Measurements from ENCODE around the gene DAAM2.

DAAM2 gene

DNA sequence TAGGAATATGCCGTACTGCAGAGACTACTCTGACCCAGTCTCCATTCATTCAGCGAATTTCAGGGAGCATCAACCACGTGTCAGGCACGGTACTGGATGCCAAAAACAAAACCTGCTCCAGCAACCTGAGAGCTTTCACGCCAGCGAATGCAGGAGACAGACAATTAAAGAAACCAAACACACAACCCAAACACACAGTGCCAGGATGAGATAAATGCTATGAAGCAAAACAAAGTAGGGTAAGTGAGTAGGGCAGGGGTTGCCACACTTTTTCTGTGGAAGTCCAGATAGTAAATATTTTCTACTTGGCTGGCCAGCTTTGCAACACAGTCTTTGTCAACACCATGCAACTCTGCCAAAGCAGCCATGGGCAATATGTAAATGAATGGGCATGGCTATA is 132.1 kb downstream of the DAAM2 start:
- TF ChIP-seq, protein P1, sequence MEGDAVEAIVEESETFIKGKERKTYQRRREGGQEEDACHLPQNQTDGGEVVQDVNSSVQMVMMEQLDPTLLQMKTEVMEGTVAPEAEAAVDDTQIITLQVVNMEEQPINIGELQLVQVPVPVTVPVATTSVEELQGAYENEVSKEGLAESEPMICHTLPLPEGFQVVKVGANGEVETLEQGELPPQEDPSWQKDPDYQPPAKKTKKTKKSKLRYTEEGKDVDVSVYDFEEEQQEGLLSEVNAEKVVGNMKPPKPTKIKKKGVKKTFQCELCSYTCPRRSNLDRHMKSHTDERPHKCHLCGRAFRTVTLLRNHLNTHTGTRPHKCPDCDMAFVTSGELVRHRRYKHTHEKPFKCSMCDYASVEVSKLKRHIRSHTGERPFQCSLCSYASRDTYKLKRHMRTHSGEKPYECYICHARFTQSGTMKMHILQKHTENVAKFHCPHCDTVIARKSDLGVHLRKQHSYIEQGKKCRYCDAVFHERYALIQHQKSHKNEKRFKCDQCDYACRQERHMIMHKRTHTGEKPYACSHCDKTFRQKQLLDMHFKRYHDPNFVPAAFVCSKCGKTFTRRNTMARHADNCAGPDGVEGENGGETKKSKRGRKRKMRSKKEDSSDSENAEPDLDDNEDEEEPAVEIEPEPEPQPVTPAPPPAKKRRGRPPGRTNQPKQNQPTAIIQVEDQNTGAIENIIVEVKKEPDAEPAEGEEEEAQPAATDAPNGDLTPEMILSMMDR (conservative IDR thresholded peaks at IDR 0.05; ENCODE audit: low read length): no peak
- TF ChIP-seq EZH2phosphoT487 (IDR thresholded peaks at IDR 0.05; ENCODE audit: borderline replicate concordance): no peak
- no peaks in the 10 kb centered on the region for H3F3A ChIP-seq (ENCODE audit: low read depth)
- H3K9me2 ChIP-seq (replicated peaks; ENCODE audit: low read depth, low read length): no peaks in the 10 kb centered on the region
- no peak overlapping the region for H3K9ac ChIP-seq (ENCODE audit: low read depth, low read length, poor library complexity, severe bottlenecking)
- H3K36me3 ChIP-seq (ENCODE audit: insufficient read depth, low read length): no peaks in the 10 kb centered on the region
- H3K27me3 ChIP-seq (ENCODE audit: insufficient read depth, low read length, poor library complexity, severe bottlenecking): no peaks in the 10 kb centered on the region
- H2AFZ ChIP-seq (ENCODE audit: low read length): no peak overlapping the region
- no peak overlapping the region for H3K4me3 ChIP-seq (ENCODE audit: low read length, poor library complexity, severe bottlenecking)
- H3K4me2 ChIP-seq (ENCODE audit: low read depth, low read length, poor library complexity, severe bottlenecking): no peak overlapping the region
- no peaks in the 10 kb centered on the region for H3K9me3 ChIP-seq (ENCODE audit: insufficient read depth, low read depth, low read length)
- no peaks in the 10 kb centered on the region for H4K20me1 ChIP-seq (ENCODE audit: insufficient read depth, low read length, poor library complexity, severe bottlenecking)
- peaks cover 26% of the 10 kb centered on the region for H3K4me1 ChIP-seq (ENCODE audit: insufficient read depth, low read length, poor library complexity, severe bottlenecking)
- no peaks in the 10 kb centered on the region for H3K79me2 ChIP-seq (ENCODE audit: insufficient read depth, low read length)

DNA sequence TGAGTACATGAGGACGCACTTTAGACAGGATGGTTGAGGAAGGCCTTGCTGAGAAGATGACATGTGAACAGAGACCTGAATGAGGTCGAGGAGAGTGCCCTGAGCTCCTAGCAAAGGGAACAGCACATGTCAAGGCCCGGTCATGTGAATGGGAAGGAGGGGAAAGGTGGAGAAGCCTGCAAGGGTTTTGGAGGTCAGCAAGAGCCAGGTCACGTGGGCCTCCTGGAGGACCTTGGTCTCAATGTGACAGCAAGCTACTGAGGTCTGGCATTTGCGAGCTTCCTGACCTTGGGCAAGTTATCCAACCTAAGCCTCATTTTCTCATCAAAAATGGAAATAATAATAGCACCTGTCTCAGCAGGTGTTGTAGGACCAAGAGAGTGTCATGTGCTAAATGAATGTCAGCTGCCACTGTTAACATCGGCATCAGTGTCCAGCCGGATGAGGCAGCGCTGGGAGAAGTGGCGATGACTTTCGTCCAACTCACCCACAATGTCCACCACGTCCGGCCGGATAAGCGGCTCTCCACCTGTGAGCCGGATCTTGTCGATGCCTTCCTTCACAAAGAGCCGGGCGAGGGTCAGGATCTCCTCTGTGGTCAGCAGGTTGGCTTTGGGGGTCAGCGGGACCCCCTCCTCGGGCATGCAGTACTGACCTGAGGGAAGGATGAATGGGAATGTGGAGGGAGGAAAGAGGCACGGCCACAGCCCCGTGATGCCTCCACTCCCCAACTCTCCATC is 133.2 kb downstream of the DAAM2 start:
- no peaks in the 10 kb centered on the region for H3K9me3 ChIP-seq (ENCODE audit: insufficient read depth, low read depth, low read length)
- H2AFZ ChIP-seq (ENCODE audit: low read length): no peak overlapping the region
- no peaks in the 10 kb centered on the region for H3K79me2 ChIP-seq (ENCODE audit: insufficient read depth, low read length)
- H3K9me2 ChIP-seq (replicated peaks; ENCODE audit: low read depth, low read length): no peaks in the 10 kb centered on the region
- TF ChIP-seq EZH2phosphoT487 (IDR thresholded peaks at IDR 0.05; ENCODE audit: borderline replicate concordance): no peak
- TF ChIP-seq, protein P1 (conservative IDR thresholded peaks at IDR 0.05; ENCODE audit: low read length): no peak
- no peak overlapping the region for H3K4me2 ChIP-seq (ENCODE audit: low read depth, low read length, poor library complexity, severe bottlenecking)
- H3F3A ChIP-seq (ENCODE audit: low read depth): no peaks in the 10 kb centered on the region
- H3K9ac ChIP-seq (ENCODE audit: low read depth, low read length, poor library complexity, severe bottlenecking): no peak overlapping the region
- peaks cover 34% of the 10 kb centered on the region for H3K4me1 ChIP-seq (ENCODE audit: insufficient read depth, low read length, poor library complexity, severe bottlenecking)
- no peak overlapping the region for H3K4me3 ChIP-seq (ENCODE audit: low read length, poor library complexity, severe bottlenecking)
- H3K27me3 ChIP-seq (ENCODE audit: insufficient read depth, low read length, poor library complexity, severe bottlenecking): no peaks in the 10 kb centered on the region
- no peaks in the 10 kb centered on the region for H4K20me1 ChIP-seq (ENCODE audit: insufficient read depth, low read length, poor library complexity, severe bottlenecking)
- H3K36me3 ChIP-seq (ENCODE audit: insufficient read depth, low read length): no peaks in the 10 kb centered on the region

DNA sequence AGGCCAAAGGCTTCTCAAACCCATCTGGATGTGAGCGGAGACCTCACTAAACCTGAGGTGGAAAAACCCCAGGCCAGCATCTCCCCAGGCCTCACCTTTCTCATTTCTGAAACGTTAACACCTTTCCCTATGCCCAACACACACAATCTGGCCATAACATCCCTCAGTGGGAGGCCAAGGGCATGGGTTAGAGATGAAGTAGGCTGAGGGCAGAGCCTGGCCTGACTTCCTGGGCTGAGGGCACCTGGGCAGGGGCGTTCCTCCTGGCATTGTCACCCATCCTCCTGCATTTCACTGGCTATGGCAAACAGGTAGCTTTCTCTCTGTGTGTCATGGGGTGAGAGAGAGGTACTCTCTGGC is 133.7 kb downstream of the DAAM2 start:
- Histone ChIP-seq H3K27me3 (ENCODE audit: insufficient read depth, low read length, poor library complexity, severe bottlenecking) (no peaks in the 10 kb centered on the region), H3K79me2 (ENCODE audit: insufficient read depth, low read length) (no peaks in the 10 kb centered on the region), H3K36me3 (ENCODE audit: insufficient read depth, low read length) (no peaks in the 10 kb centered on the region), H3K9me3 (ENCODE audit: insufficient read depth, low read depth, low read length) (no peaks in the 10 kb centered on the region), H4K20me1 (ENCODE audit: insufficient read depth, low read length, poor library complexity, severe bottlenecking) (no peaks in the 10 kb centered on the region), H3K4me3 (ENCODE audit: low read length, poor library complexity, severe bottlenecking) (no peak overlapping the region), H3K4me2 (ENCODE audit: low read depth, low read length, poor library complexity, severe bottlenecking) (no peak overlapping the region), H2AFZ (ENCODE audit: low read length) (no peak overlapping the region), H3K4me1 (ENCODE audit: insufficient read depth, low read length, poor library complexity, severe bottlenecking) (peaks cover 34% of the 10 kb centered on the region), H3K9ac (ENCODE audit: low read depth, low read length, poor library complexity, severe bottlenecking) (no peak overlapping the region), H3F3A (ENCODE audit: low read depth) (no peaks in the 10 kb centered on the region), H3K9me2 (replicated peaks; ENCODE audit: low read depth, low read length) (no peaks in the 10 kb centered on the region)
- TF ChIP-seq, protein P1 (conservative IDR thresholded peaks at IDR 0.05; ENCODE audit: low read length): no peak
- TF ChIP-seq EZH2phosphoT487 (IDR thresholded peaks at IDR 0.05; ENCODE audit: borderline replicate concordance): no peak

All from Loucy (cell line).